ENCODE measurements around the gene TOLLIP.

DNA sequence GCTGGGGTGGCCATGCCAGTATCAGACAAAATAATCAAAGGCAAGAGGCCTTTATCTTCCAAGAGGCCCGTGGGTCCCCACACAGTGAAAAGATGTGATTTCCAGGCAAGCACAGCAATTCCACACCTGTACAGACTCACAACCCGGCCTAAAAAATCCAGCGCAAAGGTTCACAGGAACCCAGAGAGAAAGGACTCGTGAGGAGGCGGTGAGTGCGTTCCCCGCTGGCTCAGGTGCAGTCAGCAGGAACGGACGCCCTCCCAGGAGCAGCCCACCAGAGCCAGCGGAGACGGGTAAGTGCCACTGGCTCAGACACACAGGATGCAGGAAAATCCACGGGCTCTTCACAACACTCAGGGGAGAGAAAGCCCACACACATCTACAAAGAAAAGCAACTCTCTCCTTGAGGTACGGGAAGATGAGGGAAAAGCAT, 4.4 kb downstream of the TOLLIP start:
- TF ChIP-seq POLR2A (IDR thresholded peaks at IDR 0.05) = no peak
- TF ChIP-seq, protein P1, sequence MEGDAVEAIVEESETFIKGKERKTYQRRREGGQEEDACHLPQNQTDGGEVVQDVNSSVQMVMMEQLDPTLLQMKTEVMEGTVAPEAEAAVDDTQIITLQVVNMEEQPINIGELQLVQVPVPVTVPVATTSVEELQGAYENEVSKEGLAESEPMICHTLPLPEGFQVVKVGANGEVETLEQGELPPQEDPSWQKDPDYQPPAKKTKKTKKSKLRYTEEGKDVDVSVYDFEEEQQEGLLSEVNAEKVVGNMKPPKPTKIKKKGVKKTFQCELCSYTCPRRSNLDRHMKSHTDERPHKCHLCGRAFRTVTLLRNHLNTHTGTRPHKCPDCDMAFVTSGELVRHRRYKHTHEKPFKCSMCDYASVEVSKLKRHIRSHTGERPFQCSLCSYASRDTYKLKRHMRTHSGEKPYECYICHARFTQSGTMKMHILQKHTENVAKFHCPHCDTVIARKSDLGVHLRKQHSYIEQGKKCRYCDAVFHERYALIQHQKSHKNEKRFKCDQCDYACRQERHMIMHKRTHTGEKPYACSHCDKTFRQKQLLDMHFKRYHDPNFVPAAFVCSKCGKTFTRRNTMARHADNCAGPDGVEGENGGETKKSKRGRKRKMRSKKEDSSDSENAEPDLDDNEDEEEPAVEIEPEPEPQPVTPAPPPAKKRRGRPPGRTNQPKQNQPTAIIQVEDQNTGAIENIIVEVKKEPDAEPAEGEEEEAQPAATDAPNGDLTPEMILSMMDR (IDR thresholded peaks at IDR 0.05 in 4 of 5, conservative IDR thresholded peaks at IDR 0.05 in 1 of 5) = no peak
